ENCODE data around the gene CTNND2.

DNA sequence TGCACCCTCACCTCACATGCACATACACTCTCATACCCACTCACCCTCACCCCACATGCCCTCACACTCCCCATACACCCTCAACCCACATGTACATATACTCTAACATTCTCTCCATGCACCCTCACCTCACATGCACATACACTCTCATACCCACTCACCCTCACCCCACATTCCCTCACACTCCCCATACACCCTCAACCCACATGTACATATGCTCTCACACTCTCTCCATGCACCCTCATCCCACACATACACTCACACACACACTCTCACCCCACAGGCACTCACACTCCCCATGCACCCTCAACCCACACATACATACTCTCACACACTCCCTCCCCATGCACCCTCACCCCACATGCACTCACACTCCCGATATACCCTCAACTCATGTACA is 593.0 kb downstream of the CTNND2 start:
- TF ChIP-seq DPF2 (IDR thresholded peaks at IDR 0.05), result no peak
- TF ChIP-seq, protein P1, sequence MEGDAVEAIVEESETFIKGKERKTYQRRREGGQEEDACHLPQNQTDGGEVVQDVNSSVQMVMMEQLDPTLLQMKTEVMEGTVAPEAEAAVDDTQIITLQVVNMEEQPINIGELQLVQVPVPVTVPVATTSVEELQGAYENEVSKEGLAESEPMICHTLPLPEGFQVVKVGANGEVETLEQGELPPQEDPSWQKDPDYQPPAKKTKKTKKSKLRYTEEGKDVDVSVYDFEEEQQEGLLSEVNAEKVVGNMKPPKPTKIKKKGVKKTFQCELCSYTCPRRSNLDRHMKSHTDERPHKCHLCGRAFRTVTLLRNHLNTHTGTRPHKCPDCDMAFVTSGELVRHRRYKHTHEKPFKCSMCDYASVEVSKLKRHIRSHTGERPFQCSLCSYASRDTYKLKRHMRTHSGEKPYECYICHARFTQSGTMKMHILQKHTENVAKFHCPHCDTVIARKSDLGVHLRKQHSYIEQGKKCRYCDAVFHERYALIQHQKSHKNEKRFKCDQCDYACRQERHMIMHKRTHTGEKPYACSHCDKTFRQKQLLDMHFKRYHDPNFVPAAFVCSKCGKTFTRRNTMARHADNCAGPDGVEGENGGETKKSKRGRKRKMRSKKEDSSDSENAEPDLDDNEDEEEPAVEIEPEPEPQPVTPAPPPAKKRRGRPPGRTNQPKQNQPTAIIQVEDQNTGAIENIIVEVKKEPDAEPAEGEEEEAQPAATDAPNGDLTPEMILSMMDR (IDR thresholded peaks at IDR 0.05 in 2 of 3, conservative IDR thresholded peaks at IDR 0.05 in 1 of 3; ENCODE audit: control insufficient read depth in 2 of 3, extremely low read depth in 1 of 3, insufficient read depth in 1 of 3, low read depth in 3 of 3, low read length in 3 of 3), result no peak
- TF ChIP-seq JUNB (IDR thresholded peaks at IDR 0.05), result no peak
- TF ChIP-seq MEF2A (IDR thresholded peaks at IDR 0.05; ENCODE audit: insufficient read depth, low read depth, low read length), result no peak
- TF ChIP-seq POLR2AphosphoS5 (IDR thresholded peaks at IDR 0.05; ENCODE audit: low read length), result no peak
- no peak for TF ChIP-seq HDAC2 (IDR thresholded peaks at IDR 0.05)
- no peak for TF ChIP-seq EP300 (IDR thresholded peaks at IDR 0.05; ENCODE audit: borderline replicate concordance in 1 of 2, control insufficient read depth in 1 of 2, low read depth in 2 of 2, low read length in 2 of 2)
- TF ChIP-seq, protein P2, sequence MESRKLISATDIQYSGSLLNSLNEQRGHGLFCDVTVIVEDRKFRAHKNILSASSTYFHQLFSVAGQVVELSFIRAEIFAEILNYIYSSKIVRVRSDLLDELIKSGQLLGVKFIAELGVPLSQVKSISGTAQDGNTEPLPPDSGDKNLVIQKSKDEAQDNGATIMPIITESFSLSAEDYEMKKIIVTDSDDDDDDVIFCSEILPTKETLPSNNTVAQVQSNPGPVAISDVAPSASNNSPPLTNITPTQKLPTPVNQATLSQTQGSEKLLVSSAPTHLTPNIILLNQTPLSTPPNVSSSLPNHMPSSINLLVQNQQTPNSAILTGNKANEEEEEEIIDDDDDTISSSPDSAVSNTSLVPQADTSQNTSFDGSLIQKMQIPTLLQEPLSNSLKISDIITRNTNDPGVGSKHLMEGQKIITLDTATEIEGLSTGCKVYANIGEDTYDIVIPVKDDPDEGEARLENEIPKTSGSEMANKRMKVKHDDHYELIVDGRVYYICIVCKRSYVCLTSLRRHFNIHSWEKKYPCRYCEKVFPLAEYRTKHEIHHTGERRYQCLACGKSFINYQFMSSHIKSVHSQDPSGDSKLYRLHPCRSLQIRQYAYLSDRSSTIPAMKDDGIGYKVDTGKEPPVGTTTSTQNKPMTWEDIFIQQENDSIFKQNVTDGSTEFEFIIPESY (IDR thresholded peaks at IDR 0.05), result no peak
- no peak for TF ChIP-seq NFYB (IDR thresholded peaks at IDR 0.05; ENCODE audit: insufficient read depth, low read depth, low read length)
- TF ChIP-seq ESRRA (IDR thresholded peaks at IDR 0.05; ENCODE audit: low read length), result no peak
- no peak for TF ChIP-seq POLR2AphosphoS2 (IDR thresholded peaks at IDR 0.05; ENCODE audit: low read depth, low read length)

Measured in GM12878 (cell line).